K562 (cell line): ENCODE data around the gene LRRC26. TPM values are rescaled to one million over a fixed set of nuclear protein-coding genes. Genes with fewer than 3 reads are reported as not detected.

ENCODE experiments used
- BCOR ChIP-seq: fragments of 450-650 bp; IDR thresholded peaks from 2 replicates; pipeline ENCODE4 v1.6.1; 2016
- BHLHE40 ChIP-seq: IDR thresholded peaks from 2 replicates; pipeline ENCODE4 v1.6.1; 2011; ENCODE audit warnings: low read length, improper control_type of control experiment
- CBX8 ChIP-seq: fragments of 200-600 bp; sonication (generic); IDR thresholded peaks from 2 replicates; pipeline ENCODE4 v1.6.1; 2012; ENCODE audit warnings: borderline replicate concordance, mixed run types, low read depth, mild to moderate bottlenecking, moderate library complexity, mixed read lengths, low read length, control low read depth, inconsistent platforms; ENCODE audit not compliant: poor library complexity, severe bottlenecking; ENCODE audit errors: extremely low read depth
- CC2D1A ChIP-seq: fragments of 450-650 bp; IDR thresholded peaks from 2 replicates; pipeline ENCODE4 v1.6.1; 2017; ENCODE audit warnings: mild to moderate bottlenecking
- CREB1 ChIP-seq, 2 experiments: sonication (generic) in 1 of 2; formaldehyde crosslinking in 1 of 2; IDR thresholded peaks; 2 replicates each; pipeline versions ENCODE4 v1.6.1 to v1.8.0; 2012 to 2022; ENCODE audit warnings: inconsistent platforms in 1 of 2, mild to moderate bottlenecking in 1 of 2, missing genetic modification reagents in 1 of 2, moderate library complexity in 1 of 2
- ETV5 ChIP-seq: sonication (generic); formaldehyde crosslinking; IDR thresholded peaks from 2 replicates; pipeline ENCODE4 v1.4.0; 2020; ENCODE audit warnings: low read depth, mild to moderate bottlenecking, missing genetic modification reagents
- EWSR1 ChIP-seq: fragments of 450-650 bp; IDR thresholded peaks from 2 replicates; pipeline ENCODE4 v1.6.1; 2018; ENCODE audit warnings: borderline replicate concordance, mild to moderate bottlenecking, low read depth, moderate library complexity; ENCODE audit not compliant: partially characterized antibody
- HMGN3 ChIP-seq: IDR thresholded peaks from 2 replicates; pipeline ENCODE4 v1.6.1; 2011; ENCODE audit warnings: borderline replicate concordance, low read depth, mild to moderate bottlenecking, mixed read lengths, low read length; ENCODE audit not compliant: insufficient read length; ENCODE audit errors: extremely low read depth
- L3MBTL2 ChIP-seq: fragments of 450-650 bp; IDR thresholded peaks from 2 replicates; pipeline ENCODE4 v1.6.1; 2016; ENCODE audit warnings: mild to moderate bottlenecking, moderate library complexity
- NELFE ChIP-seq: IDR thresholded peaks from 2 replicates; pipeline ENCODE4 v1.6.1; 2011; ENCODE audit warnings: mild to moderate bottlenecking; ENCODE audit not compliant: insufficient read depth, insufficient read length
- PCBP2 ChIP-seq: fragments of 200-400 bp; formaldehyde crosslinking; IDR thresholded peaks from 2 replicates; pipeline ENCODE4 v1.6.1; 2018; ENCODE audit warnings: low read length, low read depth, mild to moderate bottlenecking, moderate library complexity; ENCODE audit not compliant: poor library complexity, severe bottlenecking
- POU5F1 ChIP-seq: fragments of 150-350 bp; IDR thresholded peaks from 2 replicates; pipeline ENCODE4 v1.6.1; 2014; ENCODE audit warnings: borderline replicate concordance, low read length, low read depth, mild to moderate bottlenecking; ENCODE audit not compliant: partially characterized antibody
- RNF2 ChIP-seq: sonication (generic); IDR thresholded peaks from 2 replicates; pipeline ENCODE4 v1.6.1; 2016
- SAP30 ChIP-seq: fragments of 200-600 bp; sonication (generic); IDR thresholded peaks from 2 replicates; pipeline ENCODE4 v1.6.1; 2012; ENCODE audit warnings: borderline replicate concordance, low read depth, mild to moderate bottlenecking, moderate library complexity, low read length, control low read depth, inconsistent platforms; ENCODE audit not compliant: insufficient read depth, poor library complexity, severe bottlenecking
- TRIM28 ChIP-seq: fragments of 450-650 bp; IDR thresholded peaks from 2 replicates; pipeline ENCODE4 v1.6.1; 2017
- TSHZ1 ChIP-seq: fragments of 250-450 bp; sonication (Bioruptor Pico); IDR thresholded peaks from 2 replicates; pipeline ENCODE4 v1.4.0; 2020; ENCODE audit warnings: mild to moderate bottlenecking, moderate library complexity
- VEZF1 ChIP-seq: fragments of 200-800 bp; sonication (Bioruptor generic); IDR thresholded peaks from 2 replicates; pipeline ENCODE4 v1.6.1; 2017; ENCODE audit warnings: missing genetic modification characterization, missing compliant biosample characterization
- ZC3H4 ChIP-seq: sonication (generic); formaldehyde crosslinking; IDR thresholded peaks from 2 replicates; pipeline ENCODE4 v1.9.0; 2021; ENCODE audit warnings: missing genetic modification reagents, borderline replicate concordance
- ZNF253 ChIP-seq: fragments of 250-450 bp; sonication (Bioruptor Pico); conservative IDR thresholded peaks from 2 replicates; pipeline ENCODE4 v1.6.1; 2021; ENCODE audit warnings: mild to moderate bottlenecking
- ZNF347 ChIP-seq: fragments of 450-650 bp; formaldehyde crosslinking; IDR thresholded peaks from 2 replicates; pipeline ENCODE4 v1.4.0; 2020; ENCODE audit warnings: low read depth, mild to moderate bottlenecking, moderate library complexity
- ZNF764 ChIP-seq: fragments of 250-450 bp; sonication (Bioruptor Pico); IDR thresholded peaks from 2 replicates; pipeline ENCODE4 v1.4.0; 2020; ENCODE audit warnings: low read depth, mild to moderate bottlenecking, moderate library complexity
- polyA plus RNA-seq, 8 experiments: library from polyadenylated mRNA; depleted of rRNA in 4 of 8; stranded (reverse) in 5 of 8; unstranded in 3 of 8; fragments of >200 nt; fragmentation: Nextera tagmentation in 2 of 8; fragmentation: Illumina TruSeq in 1 of 8; extraction: Ambion mirVana in 2 of 8; extraction: Trizol in 1 of 8; gene quantifications; 2 replicates each; pipeline versions ENCODE4 v1.2.1 to v1.2.3, GENCODE V29; 2011 to 2014; ENCODE audit warnings: inconsistent platforms in 1 of 8, missing spikeins in 1 of 8
- total RNA-seq, 7 experiments: library from RNA; depleted of rRNA in 6 of 7; stranded (reverse); fragments of >200 nt in 6 of 7; fragmentation: Illumina TruSeq in 2 of 7; extraction: Trizol in 2 of 7; gene quantifications; 2 replicates each; pipeline versions ENCODE4 v1.2.1 to v1.2.3, GENCODE V29; 2011 to 2021; ENCODE audit warnings: low replicate concordance in 1 of 7

LRRC26 gene
- total and polyA plus RNA-seq, 9 of the 15 experiments (the other 6 are each of a cell fraction or from before 2014, with no cell fraction given) = not detected

GRCh38 chr9:137128158-137128861, 41.5 kb downstream of the LRRC26 start (continued):
- TF ChIP-seq HMGN3 = no peak
- no peak for TF ChIP-seq NELFE
- no peak for TF ChIP-seq ZNF253
- 0 out of 2 replicates have a peak, but pooled peaks have one; percentile 5 for TF ChIP-seq ETV5 (CRISPR knock-in tag)
- TF ChIP-seq ZC3H4 (CRISPR knock-in tag) = peak; percentile 70; the same call in 1 of the 2 replicates
- no peak for TF ChIP-seq BHLHE40
- no peak for TF ChIP-seq CREB1 (IDR thresholded peaks at IDR 0.05)
- no peak for TF ChIP-seq CREB1 (CRISPR knock-in tag; IDR thresholded peaks at IDR 0.05)
- no peak for TF ChIP-seq POU5F1
- TF ChIP-seq TRIM28 = no peak
- no peak for TF ChIP-seq L3MBTL2
- TF ChIP-seq CC2D1A = no peak
- TF ChIP-seq ZNF347 = no peak
- peak; percentile 26 for TF ChIP-seq SAP30
- no peak for TF ChIP-seq RNF2
- no peak for TF ChIP-seq BCOR
- TF ChIP-seq ZNF764 (CRISPR knock-in tag) = no peak
- TF ChIP-seq VEZF1 (CRISPR knock-in tag) = 0 out of 2 replicates have a peak, but pooled peaks have one; percentile 1
- no peak for TF ChIP-seq CBX8
- no peak for TF ChIP-seq EWSR1
- TF ChIP-seq PCBP2 = no peak
- no peak for TF ChIP-seq TSHZ1
